Keratinocyte (primary cell): ENCODE data around the gene CAPN2.

Experiments
- CTCF ChIP-seq, 3 experiments: IDR thresholded peaks in 1 of 3; conservative IDR thresholded peaks in 1 of 3; optimal IDR thresholded peaks in 1 of 3; 2 replicates in 2 of 3; 3 replicates in 1 of 3; pipeline versions ENCODE3 to v1.5.1; 2011; ENCODE audit warnings: low read length in 3 of 3, mild to moderate bottlenecking in 3 of 3, moderate library complexity in 2 of 3, control low read depth in 1 of 3, inconsistent platforms in 1 of 3; ENCODE audit not compliant: insufficient read depth in 2 of 3; ENCODE audit errors: extremely low read depth in 1 of 3
- EZH2 ChIP-seq: IDR thresholded peaks from one replicate; pipeline ENCODE4 v1.6.1; 2012; ENCODE audit warnings: inconsistent platforms, mild to moderate bottlenecking, low read length, moderate library complexity

GRCh38 chr1:223813645-223814044 is 101.3 kb downstream of the CAPN2 start:
- TF ChIP-seq CTCF (optimal IDR thresholded peaks at IDR 0.05 in 1 of 3, IDR thresholded peaks at IDR 0.05 in 1 of 3, conservative IDR thresholded peaks at IDR 0.05 in 1 of 3; ENCODE audit: extremely low read depth in 1 of 3, insufficient read depth in 2 of 3, low read length in 3 of 3) = no peak
- TF ChIP-seq EZH2 = no peak
